Lung microvascular endothelial cell (primary cell): ENCODE data around the gene RYR2. TPM values are rescaled to one million over a fixed set of nuclear protein-coding genes. Genes with fewer than 3 reads are reported as not detected.
"Not testable (repeated sequence)": the region's sequence is repeated elsewhere in the genome, so short reads cannot be mapped to it uniquely, and the experiment has no call there.

Experiments used
- DNase-seq, 2 donors: peaks; one replicate each; pipeline versions ENCODE4 v3.0.0 to v3.0.0-alpha.2; 2010; ENCODE audit warnings: low read depth in 2 of 2
- total RNA-seq: library from RNA; depleted of rRNA; stranded (reverse); fragments of >200 nt; gene quantifications from 2 replicates; pipeline ENCODE4 v1.2.1, GENCODE V29; 2014

Gene RYR2
- total RNA-seq, 1 donor from 2014 or later, result under 0.01 TPM

- DNase-seq, result no peak
Measured at GRCh38 chr1:237779356-237779755, 737.4 kb downstream of the RYR2 start.

GRCh38 chr1:237786066-237786719, 744.2 kb downstream of the RYR2 start:
- no peak for DNase-seq

- DNase-seq, result no peak
Measured at GRCh38 chr1:237788069-237788468, 746.1 kb downstream of the RYR2 start.

GRCh38 chr1:237789619-237790018, 747.6 kb downstream of the RYR2 start:
- DNase-seq, result no peak

- DNase-seq, result no peak
Measured at GRCh38 chr1:237791592-237791991, 749.6 kb downstream of the RYR2 start.

GRCh38 chr1:237792149-237792548, 750.2 kb downstream of the RYR2 start:
- no peak for DNase-seq

- no peak for DNase-seq
Measured at GRCh38 chr1:237792726-237793125, 750.7 kb downstream of the RYR2 start.

- DNase-seq, result no peak
Measured at GRCh38 chr1:237794071-237794470, 752.1 kb downstream of the RYR2 start.

GRCh38 chr1:237795558-237795957, 753.6 kb downstream of the RYR2 start:
- no peak for DNase-seq

GRCh38 chr1:237799762-237800474, 757.9 kb downstream of the RYR2 start:
- DNase-seq, result peak in 1 of 2 donors; percentile 73

GRCh38 chr1:237804516-237804915, 762.5 kb downstream of the RYR2 start:
- DNase-seq, result no peak

GRCh38 chr1:237809099-237809498, 767.1 kb downstream of the RYR2 start:
- no peak for DNase-seq

GRCh38 chr1:237811633-237812032, 769.6 kb downstream of the RYR2 start:
- no peak for DNase-seq

GRCh38 chr1:237812061-237812460, 770.1 kb downstream of the RYR2 start:
- no peak for DNase-seq

- DNase-seq, result peak in 1 of 2 donors; percentile 11
Measured at GRCh38 chr1:237814319-237814924, 772.4 kb downstream of the RYR2 start.

GRCh38 chr1:237817277-237817676, 775.3 kb downstream of the RYR2 start:
- no peak for DNase-seq

GRCh38 chr1:237820634-237821033, 778.6 kb downstream of the RYR2 start:
- DNase-seq, result not testable (repeated sequence)

- no peak for DNase-seq
Measured at GRCh38 chr1:237832858-237833257, 790.9 kb downstream of the RYR2 start.

GRCh38 chr1:237834048-237834447, 792.1 kb downstream of the RYR2 start:
- no peak for DNase-seq

GRCh38 chr1:237834461-237834860, 792.5 kb downstream of the RYR2 start:
- DNase-seq, result no peak

- DNase-seq, result no peak
Measured at GRCh38 chr1:237838320-237838719, 796.3 kb downstream of the RYR2 start.

- DNase-seq, result no peak
Measured at GRCh38 chr1:237838904-237839534, 797.0 kb downstream of the RYR2 start.
